Measurements from ENCODE around the gene CTBP2.

GRCh38 chr10:124999433-125000365, 160.7 kb downstream of the CTBP2 start:
- TF ChIP-seq MAX (IDR thresholded peaks at IDR 0.05) (no peak), EP300 (IDR thresholded peaks at IDR 0.05; ENCODE audit: borderline replicate concordance) (no peak), REST (IDR thresholded peaks at IDR 0.05; ENCODE audit: low read depth) (no peak)

Measured in Ishikawa (cell line).